ENCODE data around the gene PTPRD.

PTPRD gene

GRCh38 chr9:8799206-8799605 lies 1813.6 kb downstream of the PTPRD start:
- TF ChIP-seq TAF1 (IDR thresholded peaks at IDR 0.05; ENCODE audit: borderline replicate concordance, insufficient read depth, low read length) (no peak), FOXP2 (optimal IDR thresholded peaks at IDR 0.05; ENCODE audit: borderline replicate concordance, extremely low read depth, extremely low read length, insufficient read depth) (no peak), POLR2AphosphoS5 (IDR thresholded peaks at IDR 0.05; ENCODE audit: low read depth, low read length) (no peak), SIN3A (IDR thresholded peaks at IDR 0.05; ENCODE audit: borderline replicate concordance, insufficient read depth, low read length) (no peak), REST (IDR thresholded peaks at IDR 0.05; ENCODE audit: insufficient read depth in 1 of 2, low read depth in 2 of 2, low read length in 2 of 2) (no peak)

GRCh38 chr9:8784838-8785237 lies 1828.0 kb downstream of the PTPRD start:
- TF ChIP-seq TAF1 (IDR thresholded peaks at IDR 0.05; ENCODE audit: borderline replicate concordance, insufficient read depth, low read length) (no peak), SIN3A (IDR thresholded peaks at IDR 0.05; ENCODE audit: borderline replicate concordance, insufficient read depth, low read length) (no peak), POLR2AphosphoS5 (IDR thresholded peaks at IDR 0.05; ENCODE audit: low read depth, low read length) (no peak), REST (IDR thresholded peaks at IDR 0.05; ENCODE audit: insufficient read depth in 1 of 2, low read depth in 2 of 2, low read length in 2 of 2) (no peak), FOXP2 (optimal IDR thresholded peaks at IDR 0.05; ENCODE audit: borderline replicate concordance, extremely low read depth, extremely low read length, insufficient read depth) (no peak)

GRCh38 chr9:8783941-8784340 lies 1828.9 kb downstream of the PTPRD start:
- TF ChIP-seq FOXP2 (optimal IDR thresholded peaks at IDR 0.05; ENCODE audit: borderline replicate concordance, extremely low read depth, extremely low read length, insufficient read depth) (no peak), SIN3A (IDR thresholded peaks at IDR 0.05; ENCODE audit: borderline replicate concordance, insufficient read depth, low read length) (no peak), POLR2AphosphoS5 (IDR thresholded peaks at IDR 0.05; ENCODE audit: low read depth, low read length) (no peak)

- no peak for TF ChIP-seq REST (IDR thresholded peaks at IDR 0.05; ENCODE audit: insufficient read depth in 1 of 2, low read depth in 2 of 2, low read length in 2 of 2)
- no peak for TF ChIP-seq SIN3A (IDR thresholded peaks at IDR 0.05; ENCODE audit: borderline replicate concordance, insufficient read depth, low read length)
- no peak for TF ChIP-seq TAF1 (IDR thresholded peaks at IDR 0.05; ENCODE audit: borderline replicate concordance, insufficient read depth, low read length)
- TF ChIP-seq POLR2AphosphoS5 (IDR thresholded peaks at IDR 0.05; ENCODE audit: low read depth, low read length) = no peak
- no peak for TF ChIP-seq FOXP2 (optimal IDR thresholded peaks at IDR 0.05; ENCODE audit: borderline replicate concordance, extremely low read depth, extremely low read length, insufficient read depth)
These were observed 1830.6 kb downstream of the PTPRD start for GRCh38 chr9:8782237-8782636.

GRCh38 chr9:8781458-8781857 lies 1831.3 kb downstream of the PTPRD start:
- TF ChIP-seq TAF1 (IDR thresholded peaks at IDR 0.05; ENCODE audit: borderline replicate concordance, insufficient read depth, low read length) (no peak), FOXP2 (optimal IDR thresholded peaks at IDR 0.05; ENCODE audit: borderline replicate concordance, extremely low read depth, extremely low read length, insufficient read depth) (no peak), SIN3A (IDR thresholded peaks at IDR 0.05; ENCODE audit: borderline replicate concordance, insufficient read depth, low read length) (no peak), REST (IDR thresholded peaks at IDR 0.05; ENCODE audit: insufficient read depth in 1 of 2, low read depth in 2 of 2, low read length in 2 of 2) (no peak), POLR2AphosphoS5 (IDR thresholded peaks at IDR 0.05; ENCODE audit: low read depth, low read length) (no peak)

All from PFSK-1 (cell line).